GM23248 (cell line): Measurements from ENCODE around the gene NKIRAS1. TPM values are rescaled to one million over a fixed set of nuclear protein-coding genes. Genes with fewer than 3 reads are reported as not detected.

Experiments used
- DNase-seq: peaks from one replicate; pipeline ENCODE4 v3.0.0-alpha.2; 2015
- H2AFZ ChIP-seq: fragments of 200-600 bp; sonication (generic); 2 replicates; pipeline ENCODE4 v1.6.1; 2016; ENCODE audit warnings: antibody characterized with exemption
- H3F3A ChIP-seq: fragments of 200-600 bp; sonication (generic); 2 replicates; pipeline ENCODE4 v1.6.1; 2016; ENCODE audit warnings: mild to moderate bottlenecking, antibody characterized with exemption, mixed run types; ENCODE audit not compliant: insufficient read depth
- H3K27ac ChIP-seq: fragments of 200-600 bp; sonication (generic); 2 replicates; pipeline ENCODE4 v1.5.1; 2016; ENCODE audit warnings: mild to moderate bottlenecking
- H3K27me3 ChIP-seq: fragments of 200-600 bp; sonication (generic); replicated peaks from 2 replicates; pipeline ENCODE4 v1.6.1; 2016; ENCODE audit warnings: mild to moderate bottlenecking; ENCODE audit not compliant: insufficient read depth
- H3K36me3 ChIP-seq: fragments of 200-600 bp; sonication (generic); 2 replicates; pipeline ENCODE4 v1.6.1; 2016; ENCODE audit warnings: low read depth, mild to moderate bottlenecking
- H3K4me1 ChIP-seq: fragments of 200-600 bp; sonication (generic); 2 replicates; pipeline ENCODE4 v1.6.1; 2016; ENCODE audit warnings: mild to moderate bottlenecking; ENCODE audit not compliant: insufficient read depth
- H3K4me2 ChIP-seq: fragments of 200-600 bp; sonication (generic); one replicate; pipeline ENCODE4 v1.6.1; 2016; ENCODE audit warnings: mild to moderate bottlenecking; ENCODE audit not compliant: unreplicated experiment
- H3K4me3 ChIP-seq: fragments of 200-600 bp; sonication (generic); 2 replicates; pipeline ENCODE4 v1.5.1; 2016; ENCODE audit warnings: mild to moderate bottlenecking
- H3K79me2 ChIP-seq: fragments of 200-600 bp; sonication (generic); 2 replicates; pipeline ENCODE4 v1.6.1; 2016; ENCODE audit warnings: mild to moderate bottlenecking; ENCODE audit not compliant: insufficient read depth
- H3K9ac ChIP-seq: fragments of 200-600 bp; sonication (generic); 2 replicates; pipeline ENCODE4 v1.6.1; 2016; ENCODE audit warnings: mild to moderate bottlenecking
- H3K9me2 ChIP-seq: fragments of 200-600 bp; sonication (generic); 2 replicates; pipeline ENCODE4 v1.6.1; 2016; ENCODE audit warnings: mixed run types, mild to moderate bottlenecking, moderate library complexity; ENCODE audit not compliant: insufficient read depth
- H3K9me3 ChIP-seq: fragments of 200-600 bp; sonication (generic); one replicate; pipeline ENCODE4 v1.6.1; 2017; ENCODE audit warnings: low read depth
- H4K20me1 ChIP-seq: fragments of 200-600 bp; sonication (generic); 2 replicates; pipeline ENCODE4 v1.6.0; 2016; ENCODE audit not compliant: insufficient read depth
- EZH2 ChIP-seq: fragments of 200-600 bp; sonication (generic); IDR thresholded peaks from 2 replicates; pipeline ENCODE4 v1.6.1; 2018; ENCODE audit warnings: antibody characterized with exemption, mild to moderate bottlenecking; ENCODE audit not compliant: insufficient read depth, poor library complexity, severe bottlenecking
- EZH2phosphoT487 ChIP-seq: fragments of 200-600 bp; sonication (generic); IDR thresholded peaks from 2 replicates; pipeline ENCODE4 v1.6.1; 2018; ENCODE audit warnings: antibody characterized with exemption, moderate library complexity, mild to moderate bottlenecking, low read depth; ENCODE audit not compliant: insufficient read depth
- WGBS, 2 experiments: methylation state at CpG; one replicate each; pipeline ENCODE4 v1.1.6; 2015 to 2017; ENCODE audit warnings: low lambda C conversion rate in 2 of 2, low coverage in 1 of 2; ENCODE audit errors: missing lambda C conversion rate in 2 of 2; 5-methylcytosine and 5-hydroxymethylcytosine counted together
- in situ Hi-C: fragments of 300-500 bp; cut with MboI; formaldehyde crosslinking; loops from 2 replicates; pipeline ENCODE4 v1.15.0; 2020
- polyA plus RNA-seq: library from polyadenylated mRNA; unstranded; fragments of >200 nt; fragmentation: Nextera tagmentation; extraction: Ambion mirVana; gene quantifications from 2 replicates; pipeline ENCODE4 v1.2.1, GENCODE V29; 2016
- total RNA-seq: library from RNA; depleted of rRNA; stranded (reverse); fragments of >200 nt; shearing (Covaris generic); gene quantifications from 2 replicates; pipeline ENCODE4 v1.2.3, GENCODE V29; 2014; rRNA removed

NKIRAS1 gene
- total and polyA plus RNA-seq, 2 experiments from 2014 or later = 15.0 to 17.2 TPM

DNA sequence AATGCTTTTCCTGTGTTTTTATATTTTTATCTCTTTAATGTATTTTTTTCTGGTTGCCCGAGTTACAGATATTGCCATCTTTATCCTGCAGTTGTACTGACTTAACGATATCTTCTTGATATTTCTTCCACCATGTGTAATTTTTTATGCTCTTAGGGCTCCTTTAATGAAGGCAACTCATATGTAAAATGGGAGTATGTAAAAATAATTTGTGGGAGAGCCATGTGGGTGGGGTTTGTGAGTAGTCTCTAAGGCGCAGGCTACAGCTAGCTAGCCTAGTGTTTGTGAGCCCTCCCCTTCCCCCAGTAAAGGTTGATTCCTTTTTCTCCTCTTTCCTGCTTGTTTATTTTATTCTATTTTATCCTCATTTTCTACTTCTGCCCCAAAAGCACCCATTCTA is 72.9 kb downstream of the NKIRAS1 start:
- Histone ChIP-seq H3K4me2 (no peak overlapping the region), H3K27ac (no peak overlapping the region), H3K4me1 (no peaks in the 10 kb centered on the region), H3F3A (no peaks in the 10 kb centered on the region), H3K36me3 (no peaks in the 10 kb centered on the region), H3K79me2 (peaks cover 100% of the 10 kb centered on the region), H2AFZ (no peak overlapping the region), H3K9me3 (no peaks in the 10 kb centered on the region), H3K27me3 (no peaks in the 10 kb centered on the region), H3K9me2 (no peaks in the 10 kb centered on the region), H3K4me3 (no peak overlapping the region), H4K20me1 (no peaks in the 10 kb centered on the region; the same call in none of the 2 replicates), H3K9ac (no peak overlapping the region)
- no peak for TF ChIP-seq EZH2
- no peak for TF ChIP-seq EZH2phosphoT487
- in situ Hi-C loops = no loop called here
- no peak for DNase-seq
- WGBS, 2 experiments = 95 to 98% methylated on average over 3 of the region's 3 CpGs

Other genes starting within 250 kb of the NKIRAS1 start
- gene UBE2E1, start 111.0 kb downstream of the NKIRAS1 start, total RNA-seq = 49.3 and 65.3 TPM in 2 replicates
- 9.0 and 10.1 TPM in 2 replicates for gene UBE2E1, start 111.0 kb downstream of the NKIRAS1 start, polyA plus RNA-seq
- gene RPL15, start 142 bp upstream of the NKIRAS1 start, total RNA-seq = 1,523 and 2,236 TPM in 2 replicates
- gene RPL15, start 142 bp upstream of the NKIRAS1 start, polyA plus RNA-seq = 1,678 and 1,685 TPM in 2 replicates
- gene NR1D2, start 28.3 kb upstream of the NKIRAS1 start, total RNA-seq = 10.6 and 13.0 TPM in 2 replicates
- 7.8 TPM in 2 replicates for gene NR1D2, start 28.3 kb upstream of the NKIRAS1 start, polyA plus RNA-seq